Ovary (tissue), 3 donors: ENCODE data around the gene GAL3ST2.
"Not testable (repeated sequence)": the region's sequence is repeated elsewhere in the genome, so short reads cannot be mapped to it uniquely, and the experiment has no call there.

Source experiments
- CTCF ChIP-seq, 3 donors: fragments of 450-650 bp in 2 of 3; fragments of 200-600 bp in 1 of 3; IDR thresholded peaks; one replicate each; pipeline versions ENCODE4 v1.5.1 to v1.8.0; 2016 to 2022; ENCODE audit warnings: antibody characterized with exemption in 3 of 3, mild to moderate bottlenecking in 1 of 3
- EP300 ChIP-seq: sonication (generic); formaldehyde crosslinking; IDR thresholded peaks from one replicate; pipeline ENCODE4 v1.6.1; 2017; ENCODE audit warnings: antibody characterized with exemption
- POLR2A ChIP-seq: fragments of 450-650 bp; IDR thresholded peaks from one replicate; pipeline ENCODE4 v1.6.1; 2017; ENCODE audit warnings: antibody characterized with exemption, mild to moderate bottlenecking, moderate library complexity
- donor health status: DM: no; HTN: no; CAD: no.

GRCh38 chr2:241823531-241824437 lies 47.2 kb downstream of the GAL3ST2 start:
- not testable (repeated sequence) for TF ChIP-seq CTCF (IDR thresholded peaks at IDR 0.05); POLR2A; EP300
